DMS53 (cell line): ENCODE results near the gene IKZF1.
A peak's percentile ranks its signal among the peaks of the same experiment; 100 is the strongest.

Source experiments
- DNase-seq: peaks from one replicate; lab custom pipeline; 2025; lab: John Stamatoyannopoulos, UW

Gene IKZF1

GRCh38 chr7:50355817-50356178, 51.3 kb downstream of the IKZF1 start:
- no peak for DNase-seq

GRCh38 chr7:50356212-50356944, 51.9 kb downstream of the IKZF1 start:
- no peak for DNase-seq

- DNase-seq, result no peak
Observed at GRCh38 chr7:50356945-50357268, 52.4 kb downstream of the IKZF1 start.

GRCh38 chr7:50357426-50357825, 52.9 kb downstream of the IKZF1 start:
- DNase-seq, result no peak

- DNase-seq, result no peak
Observed at GRCh38 chr7:50358041-50358705, 53.7 kb downstream of the IKZF1 start.

GRCh38 chr7:50358779-50359178, 54.3 kb downstream of the IKZF1 start:
- DNase-seq, result no peak

GRCh38 chr7:50359258-50359994, 54.9 kb downstream of the IKZF1 start:
- DNase-seq, result no peak

GRCh38 chr7:50359995-50360925, 55.7 kb downstream of the IKZF1 start:
- no peak for DNase-seq

GRCh38 chr7:50362142-50362541, 57.6 kb downstream of the IKZF1 start:
- no peak for DNase-seq

- DNase-seq, result no peak
Observed at GRCh38 chr7:50362712-50363282, 58.3 kb downstream of the IKZF1 start.

- no peak for DNase-seq
Observed at GRCh38 chr7:50363327-50364060, 59.0 kb downstream of the IKZF1 start.

GRCh38 chr7:50364645-50365044, 60.1 kb downstream of the IKZF1 start:
- peak; percentile 64 for DNase-seq

- no peak for DNase-seq
Observed at GRCh38 chr7:50366311-50366710, 61.8 kb downstream of the IKZF1 start.

GRCh38 chr7:50367100-50367499, 62.6 kb downstream of the IKZF1 start:
- DNase-seq, result no peak

- no peak for DNase-seq
Observed at GRCh38 chr7:50367570-50367969, 63.1 kb downstream of the IKZF1 start.

GRCh38 chr7:50368366-50368765, 63.9 kb downstream of the IKZF1 start:
- DNase-seq, result no peak

- peak; percentile 79 for DNase-seq
Observed at GRCh38 chr7:50369143-50370026, 64.9 kb downstream of the IKZF1 start.

GRCh38 chr7:50370884-50371283, 66.4 kb downstream of the IKZF1 start:
- no peak for DNase-seq

GRCh38 chr7:50371551-50372021, 67.1 kb downstream of the IKZF1 start:
- no peak for DNase-seq

GRCh38 chr7:50372923-50373322, 68.4 kb downstream of the IKZF1 start:
- DNase-seq, result no peak
